ENCODE measurements around the gene AFMID.

GRCh38 chr17:78226759-78227454 is 39.7 kb downstream of the AFMID start:
- TF ChIP-seq POLR2A (IDR thresholded peaks at IDR 0.05) (no peak), EP300 (IDR thresholded peaks at IDR 0.05) (no peak)

All from ovary (tissue), 1 donor.